ENCODE measurements around the gene FSCN2. TPM values are rescaled to one million over a fixed set of nuclear protein-coding genes. Genes with fewer than 3 reads are reported as not detected.

The FSCN2 gene
- total and polyA plus RNA-seq, 10 of the 15 experiments (the other 5 are each of a cell fraction or from before 2014, with no cell fraction given) = 0.12 to 2.1 (median 0.65) TPM; not detected in 3

- TF ChIP-seq KLF5 (IDR thresholded peaks at IDR 0.05; ENCODE audit: partially characterized antibody) (no peak), KDM1A (IDR thresholded peaks at IDR 0.05; ENCODE audit: borderline replicate concordance) (no peak), RB1 (IDR thresholded peaks at IDR 0.05; ENCODE audit: borderline replicate concordance) (no peak), YY1 (IDR thresholded peaks at IDR 0.05; ENCODE audit: low read depth, low read length) (no peak), CBX3 (IDR thresholded peaks at IDR 0.05; ENCODE audit: borderline replicate concordance, low read depth) (no peak), PAX8 (IDR thresholded peaks at IDR 0.05) (no peak)
These were observed 45.5 kb upstream of the FSCN2 start (continued) for GRCh38 chr17:81482673-81483072.

DNA sequence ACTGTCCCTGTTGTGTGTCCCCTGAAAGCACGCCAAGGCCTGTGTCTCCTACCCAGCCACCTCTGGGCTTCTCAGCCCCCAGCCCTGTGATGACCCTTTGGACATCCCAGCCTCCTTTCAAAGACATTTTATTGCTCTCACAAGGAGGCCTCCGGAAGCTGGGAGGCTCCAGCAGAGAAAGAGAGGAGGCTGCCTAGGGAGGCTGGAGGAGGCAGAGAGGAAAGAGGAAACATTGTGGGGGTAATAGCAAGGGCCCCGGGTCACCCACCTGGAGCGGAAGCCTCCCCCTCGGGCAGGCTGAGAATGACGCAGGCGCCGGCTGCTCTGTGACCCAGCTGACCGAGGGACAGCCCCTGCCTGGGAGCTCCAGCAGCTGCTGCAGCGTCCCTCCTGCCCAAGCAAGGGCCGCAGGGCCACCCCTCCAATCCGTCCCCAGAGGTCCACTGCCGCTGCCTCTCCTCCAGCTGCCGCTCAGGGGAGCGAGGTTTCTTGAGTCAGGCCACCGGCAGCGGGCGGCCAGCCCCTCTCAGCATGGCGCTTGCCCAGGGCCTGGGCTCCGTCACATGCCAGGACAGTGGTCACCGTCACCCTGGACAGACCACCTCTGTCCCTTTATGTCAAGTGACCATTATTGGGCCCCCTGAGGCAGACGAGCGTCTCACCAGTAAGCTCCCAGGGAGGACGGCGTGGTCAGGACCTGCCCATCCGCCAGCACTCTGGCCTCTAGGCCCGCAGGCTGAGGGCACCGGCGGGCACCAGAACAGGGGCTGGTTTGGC lies 44.9 kb upstream of the FSCN2 start:
- H3K27me3 ChIP-seq (replicated peaks in 1 of 2; ENCODE audit: control insufficient read depth in 2 of 2, insufficient read depth in 2 of 2, low read length in 1 of 2) = peaks cover 7 to 8% of the 10 kb centered on the region in 2 experiments; a peak in 3 of 4 replicates
- WGBS (ENCODE audit: insufficient coverage, insufficient replicate concordance, low lambda C conversion rate, missing lambda C conversion rate) = 25% methylated on average over 29 of the region's 29 CpGs
- H3K36me3 ChIP-seq (ENCODE audit: control insufficient read depth in 2 of 2, insufficient read depth in 2 of 2, low read length in 1 of 2) = no peaks in the 10 kb centered on the region
- RAD21 ChIA-PET (ENCODE audit: unreplicated experiment) = interaction anchor here (1.1 to 4.2 kb wide), 3 partner anchors 26 to 229 kb away, joined by 3 to 27 read pairs (median 3); no protein-coding TSS in a partner anchor
- CTCF ChIA-PET = interaction anchor here (1.0 to 3.9 kb wide), 6 partner anchors 18 to 232 kb away, joined by 3 to 44 read pairs (median 17); no protein-coding TSS in a partner anchor
- no peaks in the 10 kb centered on the region for H3K79me2 ChIP-seq (ENCODE audit: control insufficient read depth, insufficient read depth, low read length)
- DNase-seq (ENCODE audit: low read depth, low spot score) (no peak), ATAC-seq (peak; percentile 69), FAIRE-seq (no peak)
- H4K20me1 ChIP-seq (ENCODE audit: control insufficient read depth, insufficient read depth) = no peaks in the 10 kb centered on the region
- no peak overlapping the region for H2AFZ ChIP-seq (ENCODE audit: control insufficient read depth, low read depth, low read length)
- no TSS peak for BruUV-seq (replicated peaks)
- peaks cover 12% of the 10 kb centered on the region for H3K4me1 ChIP-seq (ENCODE audit: control insufficient read depth, insufficient read depth, low read length)
- SMC1A ChIA-PET (ENCODE audit: uncharacterized antibody, unreplicated experiment) = interaction anchor here (1.1 to 2.9 kb wide), 3 partner anchors 26 to 192 kb away, joined by 3 to 14 read pairs (median 9); no protein-coding TSS in a partner anchor
- in situ Hi-C loops (cut with MboI) (loop anchor here (25.0 kb wide), 1 partner anchor 346 kb away; no protein-coding TSS in a partner anchor), intact Hi-C loops (cut with micrococcal nuclease; ENCODE audit: unreplicated experiment) (loop anchor here (5.0 kb wide), 2 partner anchors 341 to 381 kb away; no protein-coding TSS in a partner anchor)
- POLR2A ChIA-PET = no interaction called here
- H3K9ac ChIP-seq (ENCODE audit: control insufficient read depth, insufficient read depth, low read length) = no peak overlapping the region
- H3K27ac ChIP-seq (ENCODE audit: control insufficient read depth, insufficient read depth) = no peak overlapping the region
- H3K4me3 ChIP-seq = no peak overlapping the region
- H3K9me3 ChIP-seq (replicated peaks; ENCODE audit: control insufficient read depth, insufficient read depth, low read length) = no peaks in the 10 kb centered on the region
- H3K4me2 ChIP-seq (ENCODE audit: control insufficient read depth, insufficient read depth) = peak overlapping the region; percentile 93
- TF ChIP-seq TAF1 (IDR thresholded peaks at IDR 0.05; ENCODE audit: borderline replicate concordance, low read depth, low read length) = no peak
- TF ChIP-seq MYB (IDR thresholded peaks at IDR 0.05; ENCODE audit: borderline replicate concordance, low read depth, low read length) = no peak
- no peak for TF ChIP-seq PAX5 (IDR thresholded peaks at IDR 0.05; ENCODE audit: borderline replicate concordance, low read depth, low read length)
- no peak for TF ChIP-seq ESRRA (IDR thresholded peaks at IDR 0.05; ENCODE audit: low read length)
- no peak for TF ChIP-seq NRF1 (conservative IDR thresholded peaks at IDR 0.05; ENCODE audit: low read depth, low read length)
- 0 out of 2 replicates have a peak, but pooled peaks have one; percentile 12 for TF ChIP-seq ATF7 (IDR thresholded peaks at IDR 0.05; ENCODE audit: low read depth)
- no peak for TF ChIP-seq RFX5 (IDR thresholded peaks at IDR 0.05; ENCODE audit: low read depth, low read length)
- 0 out of 2 replicates have a peak, but pooled peaks have one; percentile 24 for TF ChIP-seq IKZF1 (conservative IDR thresholded peaks at IDR 0.05)
- peak; percentile 97 for TF ChIP-seq TCF12 (IDR thresholded peaks at IDR 0.05; ENCODE audit: low read depth, low read length)
- TF ChIP-seq, protein P1, sequence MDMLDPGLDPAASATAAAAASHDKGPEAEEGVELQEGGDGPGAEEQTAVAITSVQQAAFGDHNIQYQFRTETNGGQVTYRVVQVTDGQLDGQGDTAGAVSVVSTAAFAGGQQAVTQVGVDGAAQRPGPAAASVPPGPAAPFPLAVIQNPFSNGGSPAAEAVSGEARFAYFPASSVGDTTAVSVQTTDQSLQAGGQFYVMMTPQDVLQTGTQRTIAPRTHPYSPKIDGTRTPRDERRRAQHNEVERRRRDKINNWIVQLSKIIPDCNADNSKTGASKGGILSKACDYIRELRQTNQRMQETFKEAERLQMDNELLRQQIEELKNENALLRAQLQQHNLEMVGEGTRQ (IDR thresholded peaks at IDR 0.05; ENCODE audit: borderline replicate concordance, low read depth, low read length) = no peak
- TF ChIP-seq EGR1 (IDR thresholded peaks at IDR 0.05; ENCODE audit: borderline replicate concordance in 1 of 2, low read depth in 2 of 2, low read length in 2 of 2) = 0 out of 3 replicates have a peak, but pooled peaks of 1 of the 2 experiments have one; percentile 8
- 0 out of 2 replicates have a peak, but pooled peaks have one; percentile 33 for TF ChIP-seq CREB1 (IDR thresholded peaks at IDR 0.05; ENCODE audit: low read depth)
- 0 out of 2 replicates have a peak, but pooled peaks have one; percentile 23 for TF ChIP-seq DPF2 (IDR thresholded peaks at IDR 0.05)
- no peak for TF ChIP-seq CBX5 (IDR thresholded peaks at IDR 0.05; ENCODE audit: low read depth)
- no peak for TF ChIP-seq RB1 (IDR thresholded peaks at IDR 0.05; ENCODE audit: borderline replicate concordance)
- TF ChIP-seq RUNX3 (IDR thresholded peaks at IDR 0.05; ENCODE audit: low read length) = no peak
- no peak for TF ChIP-seq POU2F2 (IDR thresholded peaks at IDR 0.05; ENCODE audit: borderline replicate concordance, low read depth, low read length)
- TF ChIP-seq SIN3A (IDR thresholded peaks at IDR 0.05; ENCODE audit: low read depth, low read length) = no peak
- no peak for TF ChIP-seq NR2C2 (IDR thresholded peaks at IDR 0.05; ENCODE audit: borderline replicate concordance, control insufficient read depth, insufficient read length, low read depth)
- peak; percentile 47; the same call in 1 of the 2 replicates for TF ChIP-seq CREM (IDR thresholded peaks at IDR 0.05; ENCODE audit: low read depth)

Data from GM12878 (cell line).